Measurements from ENCODE around the gene HUNK.
"Not testable (repeated sequence)": the region's sequence is repeated elsewhere in the genome, so short reads cannot be mapped to it uniquely, and the experiment has no call there.

The HUNK gene

DNA sequence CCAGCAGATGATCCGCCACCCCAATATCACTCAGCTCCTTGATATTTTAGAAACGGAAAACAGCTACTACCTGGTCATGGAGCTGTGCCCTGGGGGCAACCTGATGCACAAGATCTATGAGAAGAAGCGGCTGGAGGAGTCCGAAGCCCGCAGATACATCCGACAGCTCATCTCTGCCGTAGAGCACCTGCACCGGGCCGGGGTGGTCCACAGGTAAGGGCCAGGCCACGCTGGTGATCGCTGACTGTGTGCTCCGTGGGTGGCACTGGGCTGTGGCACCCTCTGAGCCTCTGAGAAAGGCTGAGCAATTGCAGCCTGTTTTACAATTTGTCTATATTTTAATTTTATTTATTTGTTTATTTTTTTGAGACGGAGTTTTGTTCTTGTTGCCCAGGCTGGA is 51.7 kb downstream of the HUNK start:
- no peak for DNase-seq

DNA sequence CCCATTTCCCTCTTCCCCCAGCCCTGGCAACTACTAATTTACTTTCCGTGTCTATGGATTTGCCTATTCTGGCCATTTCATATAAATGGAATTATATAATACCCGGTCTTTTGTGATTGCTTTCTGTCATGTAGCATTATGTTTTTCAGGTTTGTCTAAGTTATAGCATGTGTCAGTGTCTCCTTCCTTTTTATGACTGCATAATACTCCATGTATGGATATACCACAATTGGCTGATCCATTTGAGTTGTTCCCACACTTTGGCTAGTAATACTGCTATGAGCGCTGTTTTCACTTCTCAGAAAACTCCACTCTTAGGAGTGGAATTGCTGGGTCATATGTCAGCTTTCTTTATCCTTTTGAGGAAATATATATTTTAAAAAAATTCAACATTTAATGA is 53.7 kb downstream of the HUNK start:
- no peak for DNase-seq

DNA sequence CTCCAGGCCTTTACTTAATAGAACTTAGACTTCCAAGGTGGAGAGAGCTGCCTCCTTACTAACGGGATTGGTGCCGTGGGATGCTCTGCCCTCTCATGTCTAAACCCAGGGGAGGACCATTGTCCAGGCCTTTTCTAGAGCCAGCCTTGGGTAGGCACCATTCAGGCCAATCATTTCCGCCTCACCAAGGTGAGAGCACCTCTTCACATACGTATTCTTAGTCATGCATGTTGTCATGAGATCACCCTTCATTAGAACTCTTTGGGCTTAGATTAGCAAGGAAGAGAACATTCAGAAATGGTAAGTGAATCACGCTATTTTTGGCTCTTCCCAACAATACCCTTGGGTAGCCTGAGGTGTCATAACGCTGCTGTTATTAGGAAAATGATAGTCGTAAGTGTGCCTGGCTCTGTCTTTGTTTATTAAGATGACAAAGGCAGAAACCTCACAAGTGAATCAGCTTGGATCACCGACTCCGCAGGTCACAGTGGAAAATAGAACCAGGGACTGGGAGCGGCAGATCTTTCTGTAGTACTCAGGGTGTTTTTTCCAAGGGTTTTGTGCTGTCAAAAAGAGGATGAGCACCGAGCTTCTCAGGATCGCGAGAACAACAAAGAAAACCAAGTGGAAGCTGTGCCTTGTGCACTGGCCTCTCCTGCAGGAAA is 55.0 kb downstream of the HUNK start:
- no peak for DNase-seq

DNA sequence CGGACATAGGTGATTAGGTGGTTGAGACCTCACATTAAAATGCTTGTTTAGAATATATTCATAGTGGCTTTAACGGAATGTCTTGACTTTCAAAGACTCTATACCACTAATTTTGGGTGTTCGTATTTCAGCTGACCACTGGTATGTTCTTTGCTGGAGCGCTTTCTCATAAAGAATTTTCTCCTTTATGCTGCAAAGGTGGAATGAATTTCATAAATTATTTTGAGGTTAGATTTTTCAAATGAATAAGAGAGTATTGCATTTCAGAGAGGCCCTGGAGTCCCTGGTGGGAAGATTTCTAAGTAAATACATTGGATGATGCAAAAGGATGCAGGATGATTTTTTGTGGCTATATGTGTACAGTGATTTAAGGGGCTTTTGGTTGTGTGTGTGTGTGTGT is 55.8 kb downstream of the HUNK start:
- no peak for DNase-seq

DNA sequence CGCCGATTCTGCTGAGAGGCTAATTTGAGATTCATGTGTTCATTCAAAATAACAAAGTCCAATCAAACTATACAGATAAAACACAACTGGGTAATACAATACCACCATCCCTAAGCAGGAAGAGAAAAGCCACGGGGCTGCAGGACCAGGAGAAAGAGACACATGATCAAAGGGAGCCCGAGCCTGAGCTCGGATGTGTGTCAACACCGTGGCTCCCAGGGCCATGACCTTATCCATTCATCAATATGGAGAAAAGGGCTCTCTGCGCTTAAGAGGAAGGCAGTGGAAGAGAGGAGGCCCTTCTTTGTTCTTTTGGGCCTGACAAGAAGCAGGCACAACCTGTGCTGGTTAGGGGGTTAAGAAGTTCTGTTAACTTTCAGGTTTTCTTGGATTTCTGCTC is 56.7 kb downstream of the HUNK start:
- DNase-seq = no peak

DNA sequence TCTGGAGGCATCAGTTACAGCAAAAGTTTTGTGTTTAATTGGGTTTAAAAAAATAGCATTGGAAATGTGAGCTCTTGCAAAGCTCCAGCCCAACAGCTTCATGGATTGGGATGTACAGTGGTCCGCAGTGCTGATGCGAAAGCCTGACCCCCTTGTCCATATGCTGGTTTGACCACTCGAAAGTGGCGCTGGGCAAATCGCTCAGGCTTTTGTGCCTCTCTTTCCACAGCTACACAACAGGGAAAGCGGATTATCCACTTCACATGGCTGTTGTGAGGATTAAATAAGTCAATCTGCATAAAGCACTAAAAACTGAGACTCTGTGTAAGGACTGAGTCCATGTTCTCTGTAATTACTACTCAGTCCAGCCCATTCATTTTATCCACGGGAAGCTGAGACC is 57.2 kb downstream of the HUNK start:
- no peak for DNase-seq

DNA sequence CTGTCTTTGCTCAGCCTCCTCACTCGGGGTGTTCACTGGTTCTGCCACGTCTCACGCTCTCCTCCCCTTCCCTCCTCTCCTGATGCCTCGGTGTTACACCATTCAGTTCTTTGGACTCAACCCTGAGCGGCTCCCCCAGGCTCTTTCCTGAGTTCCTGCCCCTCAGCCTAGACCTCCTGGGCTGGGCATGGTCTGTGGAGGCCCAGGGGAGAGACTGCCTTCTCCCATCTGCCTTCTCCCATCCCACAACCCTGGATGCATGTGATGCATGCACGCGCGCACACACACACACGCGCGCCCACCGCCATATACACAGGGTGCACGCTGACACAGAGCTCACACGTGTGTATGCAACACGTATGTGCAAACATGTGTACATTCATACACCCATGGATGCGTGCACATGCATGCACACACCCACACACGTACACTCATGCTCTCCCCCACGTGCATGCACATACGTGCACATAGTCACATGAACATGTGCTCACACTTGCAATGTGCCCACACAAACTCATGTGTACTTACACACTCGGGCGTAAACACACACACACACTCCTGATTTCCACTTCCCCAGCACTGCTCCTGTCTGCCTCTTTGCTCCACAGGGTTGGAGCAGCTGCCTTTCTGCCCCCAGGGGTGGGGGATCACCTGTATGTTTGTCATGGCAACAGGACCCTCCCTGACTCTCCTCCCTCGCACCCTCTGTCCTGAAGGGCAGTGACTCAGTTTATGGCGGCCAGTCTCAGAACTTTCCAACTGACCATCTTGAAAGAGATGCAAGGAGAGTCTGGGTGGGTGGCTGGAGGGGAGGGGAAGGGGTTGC is 59.0 kb downstream of the HUNK start:
- DNase-seq = no peak

DNA sequence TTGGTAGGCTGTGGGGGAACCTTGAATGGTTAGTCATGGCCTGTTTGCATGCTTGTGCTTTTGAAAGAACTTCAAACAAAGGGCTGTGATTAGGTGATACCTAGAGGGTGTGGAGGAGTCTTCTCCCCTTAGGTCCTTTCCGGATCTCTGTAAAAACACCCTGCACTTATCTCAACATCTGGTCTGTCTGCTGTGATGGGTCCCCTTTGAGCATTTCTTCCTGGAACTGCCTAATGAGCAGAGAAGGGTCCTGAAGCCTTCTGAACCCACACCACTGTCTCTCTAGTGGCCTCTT is 59.6 kb downstream of the HUNK start:
- no peak for DNase-seq

DNA sequence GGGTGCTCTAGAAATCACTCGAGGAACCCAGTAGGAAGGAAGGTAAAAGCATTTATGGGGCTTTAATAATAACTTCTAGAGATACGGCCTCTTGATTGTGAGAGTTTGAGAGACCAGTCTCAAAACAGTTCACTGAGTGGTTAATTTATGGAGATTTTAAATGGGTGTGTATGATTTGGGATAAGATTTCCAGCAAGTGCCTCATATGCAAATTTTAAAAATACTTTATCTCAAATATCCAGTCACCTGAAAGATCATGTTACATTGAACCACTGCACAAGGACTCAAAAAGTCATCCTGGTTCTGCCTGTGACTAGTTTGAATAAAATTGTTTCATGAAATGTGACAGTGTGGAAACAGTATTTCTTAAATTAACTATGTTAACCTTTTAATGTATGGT is 64.5 kb downstream of the HUNK start:
- no peak for DNase-seq

DNA sequence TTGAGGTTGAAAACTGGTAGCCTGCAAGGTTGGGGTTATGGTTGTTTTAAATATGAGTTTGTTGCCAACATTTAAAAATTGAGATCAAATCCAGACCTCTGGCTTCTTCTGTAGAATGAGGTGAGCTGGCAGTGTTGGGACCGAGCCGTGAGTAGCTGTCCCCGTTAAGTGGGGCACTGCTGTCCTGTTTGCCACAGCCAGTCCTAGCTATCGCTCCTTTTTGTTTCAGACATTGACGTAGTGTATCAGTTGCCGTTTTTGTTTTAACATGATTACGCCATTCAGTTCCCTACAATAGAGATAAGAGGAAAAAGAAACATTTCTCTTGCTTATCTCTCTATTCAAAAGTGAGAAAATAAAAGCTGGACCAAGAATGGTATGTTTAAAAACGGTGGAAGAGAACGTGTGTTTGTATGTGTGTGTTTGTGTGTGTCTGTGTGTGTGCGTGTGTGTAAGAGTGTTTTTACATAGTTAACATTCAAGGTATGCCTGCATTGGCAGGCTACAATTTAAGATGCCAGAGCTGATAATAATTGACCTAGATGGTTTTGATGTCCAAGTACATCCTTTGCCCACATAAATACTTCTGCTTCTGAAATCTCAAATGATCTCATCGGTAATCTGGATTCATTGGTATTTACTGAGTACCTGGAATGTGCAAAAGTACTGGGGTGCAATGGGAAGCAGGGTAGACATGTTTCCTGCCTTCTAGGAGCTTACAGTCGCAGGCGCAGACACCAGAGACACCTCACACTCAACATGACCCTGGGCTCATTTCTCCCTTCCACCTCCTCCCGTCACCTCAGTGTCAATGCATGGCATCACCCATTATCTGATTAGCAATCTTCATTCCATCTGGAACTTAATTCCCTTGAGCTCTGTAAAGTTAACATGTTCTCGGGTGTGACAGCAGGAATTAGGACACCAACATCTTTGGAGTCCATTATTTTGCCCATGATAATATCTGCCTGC is 65.8 kb downstream of the HUNK start:
- no peak for DNase-seq

DNA sequence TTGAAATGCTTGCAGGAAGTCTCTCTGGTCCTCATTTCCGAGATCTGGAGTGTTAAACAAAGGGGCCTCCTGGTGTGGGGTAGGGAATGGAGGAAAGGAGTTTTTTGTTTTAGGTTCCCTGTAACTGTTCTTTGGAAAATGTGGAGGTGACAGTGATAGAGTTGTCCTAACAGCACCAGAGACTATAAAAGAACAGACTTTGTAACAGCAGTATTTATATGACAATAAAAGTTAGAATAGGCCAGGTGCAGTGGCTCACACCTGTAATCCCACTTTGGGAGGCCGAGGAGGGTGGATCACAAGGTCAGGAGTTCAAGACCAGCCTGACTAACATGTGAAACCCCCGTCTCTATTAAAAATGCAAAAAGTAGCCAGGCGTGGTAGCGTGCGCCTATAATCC is 68.9 kb downstream of the HUNK start:
- no peak for DNase-seq

DNA sequence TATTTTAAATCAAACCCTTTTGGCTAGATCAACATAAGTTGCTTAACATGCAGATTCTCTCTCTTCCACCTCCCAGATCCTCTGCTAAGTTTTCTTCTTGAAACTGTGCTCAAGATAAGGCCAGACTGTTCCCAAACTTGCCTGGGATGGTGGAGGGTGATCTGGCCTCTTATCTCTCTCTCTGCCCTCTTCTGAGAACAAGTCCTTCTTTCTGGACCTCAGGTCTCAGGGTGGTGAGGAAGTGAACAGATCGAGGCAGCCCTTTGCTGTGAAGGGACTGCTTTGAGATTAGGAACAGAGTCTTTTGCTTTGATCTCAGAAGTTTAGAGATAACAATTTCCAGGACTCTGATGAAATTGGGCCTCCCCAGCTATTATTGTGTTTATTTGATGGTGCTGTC is 70.7 kb downstream of the HUNK start:
- DNase-seq = no peak

DNA sequence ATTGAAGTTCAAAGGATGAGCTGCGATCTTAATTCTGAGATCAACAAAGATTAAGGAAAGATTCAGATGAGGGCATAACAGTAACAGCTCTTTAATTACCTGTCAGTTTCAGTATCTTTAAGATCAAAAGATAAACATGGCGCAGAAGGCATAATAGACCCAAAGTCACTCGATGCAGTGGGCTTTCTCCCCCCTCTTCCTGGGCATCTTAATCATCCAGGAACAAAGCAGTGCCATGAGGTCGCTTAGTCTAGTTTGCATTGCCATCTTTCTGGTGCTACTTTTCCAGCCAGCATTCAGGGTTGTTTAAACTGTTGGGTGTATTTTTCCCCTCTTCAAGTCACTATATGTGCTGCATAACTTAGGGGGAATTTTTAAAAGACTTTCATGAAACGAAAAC is 72.3 kb downstream of the HUNK start:
- DNase-seq = no peak

DNA sequence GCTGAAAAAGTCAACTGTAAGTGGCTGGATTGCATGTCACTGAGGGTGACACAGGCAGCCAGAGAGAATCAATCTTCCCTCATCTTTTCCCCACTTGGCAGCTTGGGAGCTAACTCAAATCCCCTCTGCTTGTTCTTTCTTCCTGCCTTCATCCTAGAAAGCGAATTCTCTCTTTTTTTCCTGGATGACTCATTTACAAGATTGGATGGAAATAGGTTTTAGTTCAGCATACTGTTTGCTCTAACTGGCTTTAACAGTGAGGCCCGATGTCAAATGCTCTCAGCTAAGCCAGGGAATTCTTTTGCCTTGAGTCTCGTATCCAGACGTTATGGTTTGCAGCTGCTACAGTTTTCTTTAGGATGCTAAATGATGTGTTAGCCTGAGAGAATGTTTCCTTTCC is 72.7 kb downstream of the HUNK start:
- no peak for DNase-seq

DNA sequence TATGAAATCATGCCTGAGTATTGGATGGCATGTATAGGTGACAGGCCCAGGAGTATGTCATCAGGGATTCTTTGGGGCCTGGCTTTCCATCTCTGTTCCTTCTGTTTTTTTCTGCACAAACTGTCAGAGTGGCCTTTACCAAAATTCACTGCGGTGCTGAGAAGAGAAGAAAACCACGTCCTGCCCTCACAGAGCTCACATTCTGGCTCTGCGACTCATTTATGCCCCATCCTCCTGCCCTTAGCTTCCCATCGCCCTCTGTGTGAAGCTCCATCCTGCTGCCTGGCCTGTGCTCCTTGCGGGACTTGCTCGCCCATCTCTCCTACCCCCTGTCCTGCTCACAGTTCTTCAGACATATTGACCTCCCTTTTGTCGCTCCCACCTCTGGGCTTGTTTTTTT is 73.4 kb downstream of the HUNK start:
- no peak for DNase-seq

DNA sequence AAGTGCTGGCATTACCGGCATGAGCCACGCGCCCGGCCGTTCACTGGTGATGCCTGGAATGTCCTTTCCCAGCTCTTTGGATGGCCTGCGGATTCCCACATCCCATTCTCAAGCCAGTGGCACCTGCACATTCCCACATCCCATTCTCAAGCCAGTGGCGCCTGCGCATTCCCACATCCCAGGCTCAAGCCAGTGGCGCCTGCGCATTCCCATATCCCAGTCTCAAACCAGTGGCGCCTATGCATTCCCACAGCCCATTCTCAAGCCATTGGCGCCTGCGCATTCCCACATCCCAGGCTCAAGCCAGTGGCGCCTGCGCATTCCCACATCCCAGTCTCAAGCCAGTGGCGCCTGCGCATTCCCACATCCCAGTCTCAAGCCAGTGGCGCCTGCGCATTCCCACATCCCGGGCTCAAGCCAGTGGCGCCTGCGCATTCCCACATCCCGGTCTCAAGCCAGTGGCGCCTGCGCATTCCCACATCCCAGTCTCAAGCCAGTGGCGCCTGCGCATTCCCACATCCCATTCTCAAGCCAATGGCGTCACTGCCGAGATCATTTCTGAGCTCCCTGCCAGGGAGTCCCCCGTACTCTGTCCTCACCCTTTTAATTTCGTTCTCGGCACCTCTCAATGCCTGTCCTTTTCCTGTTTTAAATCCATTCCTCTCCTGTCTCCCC is 74.2 kb downstream of the HUNK start:
- DNase-seq = not testable (repeated sequence)

DNA sequence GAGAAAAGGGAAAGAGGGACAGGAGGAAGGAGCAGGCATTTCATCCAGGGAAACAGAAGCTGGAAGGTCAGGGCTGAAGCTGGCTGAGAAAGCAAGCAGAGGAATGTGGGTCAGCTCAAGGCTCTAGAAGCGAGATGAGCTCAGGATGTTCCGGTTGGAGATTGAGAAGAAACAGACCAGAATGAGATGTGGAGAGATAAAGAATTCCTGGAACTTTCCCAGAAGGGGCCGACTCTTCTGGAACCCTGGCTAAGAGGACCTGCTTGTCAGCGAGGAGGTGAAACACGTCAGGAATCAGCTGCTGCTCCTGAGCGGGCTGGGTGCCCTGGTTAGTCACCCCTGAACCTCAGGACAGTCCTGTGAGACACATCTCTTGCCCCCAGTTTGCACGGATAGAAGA is 75.9 kb downstream of the HUNK start:
- DNase-seq = no peak

DNA sequence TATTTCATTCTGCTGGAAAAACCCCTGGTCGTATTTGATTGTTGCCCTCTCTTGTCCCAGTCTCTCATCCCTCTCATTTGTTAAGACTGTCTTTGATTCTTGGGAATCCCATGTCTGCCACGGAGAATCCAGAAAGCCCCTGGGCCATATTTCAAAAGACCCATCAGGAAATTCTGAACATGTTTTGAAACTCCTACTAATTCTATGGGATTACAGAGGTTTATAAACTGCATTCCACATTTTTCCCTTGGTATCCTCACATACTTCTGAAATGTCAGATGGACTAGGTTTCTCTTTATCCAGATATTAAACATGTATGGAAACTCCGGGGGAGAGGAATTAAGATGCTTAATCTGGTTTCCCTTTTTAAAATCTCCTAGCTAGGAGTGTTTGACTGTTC is 80.0 kb downstream of the HUNK start:
- no peak for DNase-seq

DNA sequence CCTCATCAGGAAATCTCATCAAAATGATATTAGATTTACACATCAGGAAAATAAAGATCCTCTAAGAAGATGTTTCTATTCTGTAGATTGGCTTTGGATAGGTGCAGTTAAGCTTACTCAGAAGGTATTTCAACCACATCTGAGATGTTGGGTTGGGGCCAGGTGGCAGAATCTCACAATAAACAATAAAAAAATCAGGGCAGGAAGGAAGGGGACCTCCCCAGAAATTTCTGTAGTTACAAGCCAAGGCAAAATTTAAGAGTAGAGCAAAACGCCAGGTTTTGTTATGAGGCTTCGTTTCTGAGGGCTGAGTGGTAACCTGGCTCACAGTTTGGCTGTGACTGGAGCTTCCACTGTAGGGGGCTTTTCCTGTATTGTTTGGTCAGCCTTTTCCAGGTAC is 84.8 kb downstream of the HUNK start:
- no peak for DNase-seq

DNA sequence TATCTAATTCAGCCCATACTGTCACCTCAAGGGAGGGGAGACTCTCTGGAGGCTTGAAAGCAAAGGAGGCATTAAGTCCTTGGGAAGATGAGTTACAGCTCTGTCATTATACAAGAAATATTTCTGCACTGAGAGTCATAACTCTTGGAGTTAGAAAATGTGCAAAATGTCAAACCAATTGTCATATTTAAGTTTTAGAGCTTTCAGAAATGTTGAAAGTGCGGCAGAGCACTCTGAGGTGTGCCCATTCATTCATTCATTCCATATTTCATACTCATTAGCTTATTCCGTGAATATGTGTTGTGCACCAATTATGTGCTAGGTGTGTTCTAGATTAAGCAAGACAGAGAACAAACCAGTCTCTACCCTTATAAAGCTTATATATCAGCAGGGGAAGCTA is 87.1 kb downstream of the HUNK start:
- DNase-seq = no peak

DNA sequence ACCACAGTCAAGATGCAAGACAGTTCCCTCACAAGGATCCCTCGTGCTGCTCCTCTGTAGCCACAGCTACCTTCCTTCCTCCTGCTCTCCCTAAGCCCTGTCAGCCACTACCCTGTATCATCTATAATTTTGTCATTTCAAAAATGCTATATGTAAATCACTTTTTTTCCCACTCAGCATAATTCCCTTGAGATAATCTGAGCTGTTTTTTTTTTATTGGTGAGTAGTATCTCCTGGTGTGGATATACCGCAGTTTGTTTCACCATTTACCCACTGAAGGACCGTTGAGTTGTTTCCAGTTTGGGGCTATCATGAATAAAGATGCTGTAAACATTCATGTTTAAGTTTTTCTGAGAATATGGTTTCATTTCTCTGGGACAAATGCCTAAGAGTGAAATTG is 88.2 kb downstream of the HUNK start:
- no peak for DNase-seq

DNA sequence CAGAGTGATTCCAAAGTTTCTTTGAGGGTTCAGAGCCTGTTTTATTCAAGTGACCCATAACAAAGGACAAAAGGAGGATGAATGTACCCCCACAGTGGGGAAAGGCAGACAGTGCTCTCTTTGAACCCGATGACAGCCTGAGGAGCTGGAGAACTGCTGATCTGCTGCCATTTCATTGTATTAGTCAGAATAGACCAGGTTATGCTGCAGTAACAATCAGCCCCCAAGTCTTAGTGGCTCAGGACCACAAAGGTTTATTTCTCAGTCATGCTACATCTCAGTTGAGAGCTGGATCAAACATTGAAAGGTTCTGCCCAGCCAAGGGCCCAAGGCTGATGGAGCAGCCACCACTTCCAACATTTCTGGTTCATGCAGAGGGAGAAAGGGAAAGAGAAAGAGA is 88.9 kb downstream of the HUNK start:
- no peak for DNase-seq

DNA sequence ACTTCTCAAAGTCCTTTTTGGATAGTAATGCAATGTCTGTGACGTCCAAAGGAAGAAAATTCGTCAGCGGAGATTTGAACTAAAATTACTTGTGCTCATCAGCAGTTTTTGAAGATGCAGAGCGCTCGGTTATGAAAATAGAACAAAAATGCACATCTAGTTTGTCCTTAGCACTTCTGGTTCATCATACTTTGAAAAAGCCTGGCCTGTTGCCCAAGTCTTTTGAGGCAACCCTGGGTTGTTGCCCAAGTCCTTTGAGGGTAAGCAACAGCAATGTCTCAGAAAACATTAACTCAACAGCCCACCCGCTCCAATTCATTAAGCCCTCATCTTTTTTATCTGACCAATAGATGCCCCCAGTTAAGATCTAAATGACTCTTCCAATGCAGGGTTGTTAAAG is 91.9 kb downstream of the HUNK start:
- no peak for DNase-seq

All from cerebellar nuclear complex (tissue), 1 donor.